Astrocyte of the spinal cord (primary cell): ENCODE measurements around the gene CFAP157.

Experiments
- DNase-seq: peaks from one replicate; pipeline ENCODE4 v3.0.0; 2011; ENCODE audit warnings: low read depth, low spot score
- H3K4me3 ChIP-seq: 2 replicates; pipeline ENCODE4 v1.5.1; 2011; ENCODE audit warnings: low read depth, mild to moderate bottlenecking, low read length, moderate library complexity
- in situ Hi-C: cut with HindIII; loops from 2 replicates; pipeline ENCODE4 v1.10.0; 2017; ENCODE audit warnings: low sequenced_read_pairs
- TF ChIP-seq, protein P1 (sequence below): IDR thresholded peaks from 2 replicates; pipeline ENCODE4 v1.5.1; 2012; ENCODE audit warnings: low read depth, mild to moderate bottlenecking, low read length, inconsistent platforms

The CFAP157 gene

GRCh38 chr9:127723444-127723843, 16.7 kb downstream of the CFAP157 start:
- TF ChIP-seq, protein P1, sequence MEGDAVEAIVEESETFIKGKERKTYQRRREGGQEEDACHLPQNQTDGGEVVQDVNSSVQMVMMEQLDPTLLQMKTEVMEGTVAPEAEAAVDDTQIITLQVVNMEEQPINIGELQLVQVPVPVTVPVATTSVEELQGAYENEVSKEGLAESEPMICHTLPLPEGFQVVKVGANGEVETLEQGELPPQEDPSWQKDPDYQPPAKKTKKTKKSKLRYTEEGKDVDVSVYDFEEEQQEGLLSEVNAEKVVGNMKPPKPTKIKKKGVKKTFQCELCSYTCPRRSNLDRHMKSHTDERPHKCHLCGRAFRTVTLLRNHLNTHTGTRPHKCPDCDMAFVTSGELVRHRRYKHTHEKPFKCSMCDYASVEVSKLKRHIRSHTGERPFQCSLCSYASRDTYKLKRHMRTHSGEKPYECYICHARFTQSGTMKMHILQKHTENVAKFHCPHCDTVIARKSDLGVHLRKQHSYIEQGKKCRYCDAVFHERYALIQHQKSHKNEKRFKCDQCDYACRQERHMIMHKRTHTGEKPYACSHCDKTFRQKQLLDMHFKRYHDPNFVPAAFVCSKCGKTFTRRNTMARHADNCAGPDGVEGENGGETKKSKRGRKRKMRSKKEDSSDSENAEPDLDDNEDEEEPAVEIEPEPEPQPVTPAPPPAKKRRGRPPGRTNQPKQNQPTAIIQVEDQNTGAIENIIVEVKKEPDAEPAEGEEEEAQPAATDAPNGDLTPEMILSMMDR: no peak
- DNase-seq: peak; percentile 81
- no peak overlapping the region for H3K4me3 ChIP-seq
- in situ Hi-C loops: no loop called here

DNA sequence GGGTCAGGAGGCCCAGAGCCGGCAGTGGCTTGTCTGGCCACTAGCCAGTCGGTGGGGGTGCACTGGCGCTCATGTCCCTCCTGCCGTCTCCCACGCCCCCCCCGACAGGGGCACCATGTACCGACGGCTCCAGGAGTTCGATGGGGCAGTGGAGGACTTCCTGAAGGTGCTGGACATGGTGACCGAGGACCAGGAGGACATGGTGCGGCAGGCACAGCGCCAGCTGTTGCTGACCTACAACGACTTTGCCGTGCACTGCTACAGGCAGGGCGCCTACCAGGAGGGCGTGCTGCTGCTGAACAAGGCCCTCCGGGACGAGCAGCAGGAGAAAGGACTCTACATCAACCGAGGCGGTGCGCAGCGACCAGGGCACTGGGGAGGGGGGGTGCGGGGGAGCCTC, 17.2 kb downstream of the CFAP157 start:
- no peak overlapping the region for H3K4me3 ChIP-seq
- in situ Hi-C loops: no loop called here
- TF ChIP-seq, protein P1: no peak
- no peak for DNase-seq

DNA sequence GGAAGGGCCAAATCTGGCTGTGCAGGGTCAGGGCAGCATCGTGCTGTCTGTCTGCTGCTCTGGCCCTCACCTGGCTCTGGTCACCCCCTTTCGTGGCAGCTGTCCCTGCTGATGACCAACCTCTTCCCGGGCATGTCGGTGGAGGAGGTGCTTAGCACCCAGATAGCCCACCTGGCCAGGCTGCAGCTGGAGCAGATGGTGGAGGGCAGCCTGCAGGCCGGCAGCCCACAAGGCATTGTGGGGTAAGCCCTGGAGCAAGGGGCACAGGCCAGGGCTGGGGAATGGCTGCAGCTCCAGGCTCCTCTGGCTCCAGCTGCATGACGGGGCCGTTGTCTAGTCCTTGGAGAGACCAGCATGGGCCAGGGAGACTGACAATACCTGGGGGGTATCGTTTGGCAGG, 20.1 kb downstream of the CFAP157 start:
- TF ChIP-seq, protein P1: no peak
- no peak overlapping the region for H3K4me3 ChIP-seq
- in situ Hi-C loops: no loop called here

DNA sequence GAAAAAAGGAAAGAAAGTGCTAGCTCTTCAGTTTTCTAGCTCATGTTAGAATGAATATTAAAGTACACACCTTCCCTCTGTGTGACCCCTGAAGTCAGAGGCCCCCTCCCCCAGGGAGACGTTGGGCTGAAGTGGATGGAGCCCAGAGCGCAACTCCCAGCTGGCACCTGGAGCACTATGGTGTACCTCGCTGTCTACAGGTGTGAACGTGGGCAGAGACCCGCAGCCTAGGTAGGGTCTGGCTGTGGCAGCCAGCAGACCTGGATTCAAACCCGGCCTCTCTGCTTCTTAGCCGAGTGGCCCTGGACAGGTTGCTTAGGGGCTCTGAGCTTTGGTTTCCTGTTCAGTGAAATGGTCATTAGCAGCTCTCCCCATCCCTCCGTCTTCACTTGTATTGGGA, 22.0 kb downstream of the CFAP157 start:
- TF ChIP-seq, protein P1: no peak
- in situ Hi-C loops: no loop called here
- no peak overlapping the region for H3K4me3 ChIP-seq
- DNase-seq: no peak

More for the DNA sequence above, 20.1 kb downstream of the CFAP157 start:
- DNase-seq: no peak

DNA sequence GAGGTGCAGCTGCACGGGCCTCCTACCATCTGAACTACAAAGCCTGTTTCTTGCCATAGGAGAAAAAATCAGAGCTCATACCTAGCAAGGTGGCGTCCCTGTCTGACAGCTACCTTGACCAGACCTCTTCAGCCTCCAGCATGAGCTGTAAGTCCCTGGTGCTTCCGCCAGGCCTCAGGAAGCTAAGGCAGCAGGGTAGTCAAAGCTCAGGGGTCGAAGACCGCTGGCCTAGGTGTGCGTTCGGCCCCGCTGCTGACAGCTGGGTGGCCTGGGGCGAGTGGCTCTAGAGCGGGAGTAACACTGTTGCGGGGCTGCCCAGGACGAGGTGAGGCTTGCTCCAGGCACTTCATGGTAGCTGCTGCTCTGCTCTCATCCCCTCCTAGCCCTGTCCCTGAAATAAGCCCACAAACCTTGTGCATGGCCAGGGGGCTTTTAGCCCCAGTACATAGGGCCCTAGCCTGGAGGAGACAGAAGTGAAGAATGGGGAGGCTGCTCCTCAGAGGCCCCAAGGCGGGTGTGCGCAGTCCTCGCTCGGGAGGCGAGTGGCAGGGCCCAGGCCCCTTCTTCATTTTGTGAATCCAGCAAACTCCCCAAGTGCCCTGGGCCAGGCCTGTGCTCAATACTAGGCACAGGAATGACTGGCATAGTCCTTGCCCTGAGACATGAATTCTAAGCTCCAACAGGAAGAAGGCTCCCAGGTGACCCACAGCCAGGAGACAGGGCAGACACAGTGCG, 22.9 kb downstream of the CFAP157 start:
- no peak for DNase-seq
- TF ChIP-seq, protein P1: no peak
- in situ Hi-C loops: no loop called here
- no peak overlapping the region for H3K4me3 ChIP-seq

- TF ChIP-seq, protein P1: no peak
- no peak overlapping the region for H3K4me3 ChIP-seq
- DNase-seq: no peak
- in situ Hi-C loops: no loop called here
Measured at GRCh38 chr9:127730262-127730661, 23.5 kb downstream of the CFAP157 start.
